ENCODE results near the gene SEC14L3.

GRCh38 chr22:30435674-30436126, 36.1 kb downstream of the SEC14L3 start:
- TF ChIP-seq POLR2A (IDR thresholded peaks at IDR 0.05; ENCODE audit: low read depth): no peak
- TF ChIP-seq POLR2AphosphoS5 (IDR thresholded peaks at IDR 0.05): no peak
- TF ChIP-seq CTCF (IDR thresholded peaks at IDR 0.05): no peak
